GM21367 (cell line): ENCODE measurements around the gene RNF41.

ENCODE experiments used
- ATAC-seq: cut with Tn5 transposase; IDR thresholded peaks from one replicate; pipeline ENCODE4 v1.9.1; 2021; ENCODE audit not compliant: unreplicated experiment

RNF41 gene

DNA sequence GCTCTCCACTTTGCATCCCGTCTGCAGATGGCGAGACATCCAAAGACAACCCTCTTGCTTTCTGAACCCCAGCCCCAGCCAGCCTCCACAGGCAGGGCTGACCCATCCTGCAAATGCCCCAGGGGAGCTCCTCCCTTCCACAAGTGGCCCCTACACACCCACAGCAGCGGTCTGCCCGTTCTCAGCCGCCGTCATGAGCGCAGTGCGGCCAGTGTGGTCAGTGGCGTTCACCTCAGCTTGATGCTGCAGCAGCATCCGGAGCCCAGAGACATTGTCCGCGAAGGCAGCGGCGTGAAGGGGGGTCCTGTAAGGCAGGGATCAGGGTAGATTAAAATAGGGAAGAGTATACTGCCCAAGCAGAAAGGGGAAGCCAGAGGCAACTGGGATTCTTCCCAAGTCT is 22.8 kb upstream of the RNF41 start:
- ATAC-seq, result no peak

DNA sequence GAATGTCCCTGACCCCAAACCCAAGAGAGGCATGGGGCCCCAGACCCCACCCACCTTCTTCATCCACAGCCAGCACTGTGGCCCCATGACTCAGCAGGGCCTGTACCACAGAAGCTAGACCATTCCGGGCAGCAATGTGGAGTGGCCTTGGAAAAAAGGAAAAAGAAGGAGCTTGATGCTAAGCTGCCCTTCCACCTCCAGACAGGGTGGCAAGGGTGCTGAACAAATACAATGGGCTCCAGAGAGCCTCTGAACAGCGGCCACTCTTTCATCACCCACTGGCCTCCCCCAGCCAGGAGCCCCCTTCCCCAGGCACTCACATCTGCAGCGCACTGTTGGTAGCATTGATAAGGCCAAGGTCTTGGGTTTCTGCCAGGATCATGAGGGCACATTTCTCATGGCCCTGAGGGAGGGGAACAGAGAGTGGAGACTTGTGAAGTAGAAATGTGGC is 22.0 kb upstream of the RNF41 start:
- no peak for ATAC-seq

DNA sequence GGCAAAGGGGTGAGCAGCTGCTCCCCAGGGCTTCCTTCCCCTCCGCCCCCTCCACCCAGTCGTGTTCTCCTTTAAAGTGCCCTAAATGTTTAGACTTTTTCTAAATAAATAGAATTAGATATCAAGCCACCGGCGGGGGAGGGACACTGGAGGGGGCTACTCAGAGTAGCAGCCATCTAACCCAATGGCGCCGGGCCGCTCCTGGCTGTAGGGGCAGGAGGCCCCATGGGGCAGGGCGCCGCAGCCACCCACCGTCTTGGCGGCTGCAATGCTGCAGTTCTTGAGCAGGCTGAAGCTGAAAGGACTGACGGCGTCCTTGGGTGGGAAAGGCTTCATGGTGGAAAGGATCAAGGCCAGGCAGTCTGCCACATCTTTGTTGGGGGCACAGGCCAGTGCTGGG is 21.3 kb upstream of the RNF41 start:
- ATAC-seq, result no peak

DNA sequence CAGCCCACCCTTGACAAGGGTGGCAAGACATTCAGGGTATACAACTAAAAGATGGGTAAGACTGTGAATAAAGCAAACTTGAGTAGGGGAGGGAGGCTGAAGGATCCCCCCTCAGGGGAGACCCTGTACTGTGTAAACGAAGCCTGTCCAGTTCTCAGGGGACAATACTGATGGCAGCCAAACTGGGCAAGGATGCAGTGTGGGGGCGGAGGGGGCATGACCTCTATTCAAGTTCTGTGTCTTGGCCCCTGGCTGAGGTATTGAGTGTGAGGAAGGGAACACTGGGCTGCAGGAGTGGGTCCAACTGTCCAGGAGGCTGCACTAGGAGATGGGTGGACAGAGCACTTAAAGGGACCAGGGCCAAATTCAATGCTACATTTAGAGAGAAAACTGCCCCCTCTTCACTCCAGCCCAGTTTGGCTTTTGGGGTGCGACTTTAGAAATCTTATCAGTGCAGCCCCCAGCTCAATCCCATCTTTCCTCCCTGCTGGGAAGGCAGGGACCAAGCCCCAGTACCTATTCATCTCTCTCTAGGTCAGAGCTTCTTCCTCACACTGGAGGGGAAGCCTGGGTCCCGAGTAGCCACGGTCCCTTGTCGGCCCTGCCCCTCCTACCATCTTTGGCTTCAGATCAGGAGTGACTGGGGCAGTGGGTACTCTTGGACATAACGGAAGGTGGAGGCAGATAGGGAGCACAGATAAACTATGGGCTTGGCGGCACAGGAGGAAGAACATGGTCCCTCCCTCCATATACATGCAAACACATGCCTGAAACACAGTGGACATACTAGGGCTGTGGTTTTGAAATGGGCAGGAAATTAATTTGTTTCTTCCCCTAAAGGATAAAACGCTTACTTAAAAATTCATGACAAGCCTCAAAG is 19.9 kb upstream of the RNF41 start:
- ATAC-seq, result no peak

DNA sequence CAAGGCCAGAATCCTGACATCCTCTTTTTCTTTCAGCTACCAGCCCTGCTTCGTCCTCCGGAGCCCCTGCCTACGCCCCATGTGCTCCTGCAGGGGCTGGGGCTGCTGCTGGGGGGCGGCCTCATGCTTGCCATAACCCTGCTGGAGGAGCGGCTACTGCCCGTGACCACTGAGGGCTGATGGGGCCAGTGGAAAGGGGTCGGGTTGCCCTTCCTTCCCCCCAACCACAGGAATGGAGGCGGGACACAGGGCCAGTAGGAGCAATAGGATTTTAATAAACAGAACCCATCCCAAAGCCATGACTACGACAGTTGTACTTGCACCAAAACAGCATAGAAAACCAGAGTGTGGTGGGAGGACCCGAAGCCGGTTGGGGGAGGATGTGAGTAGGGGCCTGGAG is 15.8 kb upstream of the RNF41 start:
- ATAC-seq, result no peak

DNA sequence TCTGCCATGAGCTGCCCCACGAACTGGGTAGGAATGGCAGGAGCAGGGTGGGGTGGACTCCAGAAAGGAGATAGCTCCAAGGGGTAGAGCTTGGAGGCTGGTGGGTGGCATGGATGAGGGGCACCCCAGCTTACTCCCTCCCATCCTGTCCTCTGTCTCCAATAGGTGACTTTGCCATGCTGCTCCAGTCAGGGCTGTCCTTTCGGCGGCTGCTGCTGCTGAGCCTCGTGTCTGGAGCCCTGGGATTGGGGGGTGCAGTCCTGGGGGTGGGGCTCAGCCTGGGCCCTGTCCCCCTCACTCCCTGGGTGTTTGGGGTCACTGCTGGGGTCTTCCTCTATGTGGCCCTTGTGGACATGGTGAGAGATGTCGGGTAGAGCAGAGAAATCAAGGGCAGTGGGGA is 15.3 kb upstream of the RNF41 start:
- ATAC-seq, result no peak

DNA sequence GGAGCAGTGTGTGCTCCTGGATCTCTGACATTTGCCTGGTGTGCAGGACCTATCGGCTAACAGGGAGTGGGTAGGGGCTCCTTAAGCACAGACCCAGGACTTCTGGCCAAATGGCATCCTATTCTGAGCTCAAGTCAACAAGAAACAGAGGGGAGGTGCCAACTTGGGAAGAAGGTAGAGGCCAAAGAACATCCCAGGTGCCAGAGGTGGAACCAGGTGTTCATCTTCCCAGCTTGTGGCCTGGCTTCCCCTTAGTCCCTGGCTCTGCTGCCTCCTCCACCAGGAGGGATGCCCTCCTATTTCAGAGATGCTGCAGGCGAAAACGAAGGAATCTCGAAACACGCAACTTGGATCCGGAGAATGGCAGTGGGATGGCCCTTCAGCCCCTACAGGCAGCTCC is 14.4 kb upstream of the RNF41 start:
- ATAC-seq, result no peak

DNA sequence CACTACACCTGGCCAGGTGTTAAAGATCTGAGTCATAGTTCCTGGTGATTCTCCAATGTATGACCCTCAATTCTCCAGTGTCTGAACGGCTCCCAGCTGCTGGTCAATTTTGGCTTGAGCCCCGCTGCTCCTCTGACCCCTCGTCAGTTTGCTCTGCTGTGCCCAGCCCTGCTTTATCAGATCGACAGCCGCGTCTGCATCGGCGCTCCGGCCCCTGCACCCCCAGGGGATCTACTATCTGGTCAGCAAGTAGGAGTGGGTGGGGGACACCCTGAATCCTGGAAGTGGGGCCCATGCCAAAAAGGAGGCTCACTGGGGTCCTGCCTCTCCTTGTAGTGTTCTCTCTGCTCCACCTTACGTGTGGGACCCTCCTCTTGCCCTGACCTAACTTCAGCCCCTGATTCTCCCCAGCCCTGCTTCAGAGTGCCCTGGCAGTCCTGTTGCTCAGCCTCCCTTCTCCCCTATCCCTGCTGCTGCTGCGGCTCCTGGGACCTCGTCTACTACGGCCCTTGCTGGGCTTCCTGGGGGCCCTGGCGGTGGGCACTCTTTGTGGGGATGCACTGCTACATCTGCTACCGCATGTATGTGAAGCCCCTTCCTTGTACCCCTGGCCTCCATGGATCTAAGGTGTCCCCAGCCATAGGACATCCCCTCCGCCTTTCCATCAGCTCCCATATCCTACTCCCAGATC is 13.2 kb upstream of the RNF41 start:
- ATAC-seq, result no peak

DNA sequence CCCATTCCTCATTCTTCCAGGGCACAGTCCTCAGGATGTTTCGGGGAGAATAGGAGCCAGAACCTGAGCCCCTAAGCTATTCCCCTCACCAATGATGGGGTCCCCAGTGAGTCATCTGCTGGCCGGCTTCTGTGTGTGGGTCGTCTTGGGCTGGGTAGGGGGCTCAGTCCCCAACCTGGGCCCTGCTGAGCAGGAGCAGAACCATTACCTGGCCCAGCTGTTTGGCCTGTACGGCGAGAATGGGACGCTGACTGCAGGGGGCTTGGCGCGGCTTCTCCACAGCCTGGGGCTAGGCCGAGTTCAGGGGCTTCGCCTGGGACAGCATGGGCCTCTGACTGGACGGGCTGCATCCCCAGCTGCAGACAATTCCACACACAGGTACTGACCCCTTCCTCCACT is 9.5 kb upstream of the RNF41 start:
- ATAC-seq, result no peak

DNA sequence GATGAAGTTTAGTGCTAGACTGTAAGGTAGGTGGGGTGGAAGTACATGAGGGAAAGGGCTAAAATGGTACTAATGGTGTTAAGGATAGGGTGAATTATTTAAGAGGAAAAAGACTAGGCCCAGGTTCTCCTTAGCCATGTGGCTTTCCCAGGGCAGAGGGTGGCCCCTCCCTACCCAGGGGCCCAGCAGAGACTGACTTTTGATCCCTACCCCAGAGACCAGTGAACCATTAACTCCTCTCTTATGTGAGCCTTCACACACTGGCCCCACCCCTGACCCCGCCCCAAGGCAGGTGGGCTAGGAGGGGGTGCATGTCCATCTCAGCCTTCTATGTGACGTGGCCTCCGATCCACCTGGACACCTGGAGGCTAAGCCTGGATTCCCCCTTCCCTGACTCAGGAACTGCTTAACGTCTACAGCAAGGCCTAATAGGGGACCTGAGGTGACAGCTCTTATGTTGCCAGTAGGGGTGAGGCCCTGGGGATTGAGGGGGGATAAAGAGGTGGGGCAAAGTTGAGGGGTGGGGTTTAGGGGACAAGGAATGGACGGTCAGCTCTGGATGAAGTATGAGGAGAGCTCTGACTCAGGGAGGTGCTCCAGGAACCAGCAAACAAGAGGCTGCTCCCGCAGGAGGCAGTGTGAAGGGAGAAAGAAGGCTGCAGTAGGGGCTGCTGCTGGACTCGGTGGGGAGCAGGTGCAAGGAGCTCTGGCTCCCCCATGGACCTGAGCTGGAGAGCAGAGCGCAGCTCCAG is 8.9 kb upstream of the RNF41 start:
- ATAC-seq, result no peak

DNA sequence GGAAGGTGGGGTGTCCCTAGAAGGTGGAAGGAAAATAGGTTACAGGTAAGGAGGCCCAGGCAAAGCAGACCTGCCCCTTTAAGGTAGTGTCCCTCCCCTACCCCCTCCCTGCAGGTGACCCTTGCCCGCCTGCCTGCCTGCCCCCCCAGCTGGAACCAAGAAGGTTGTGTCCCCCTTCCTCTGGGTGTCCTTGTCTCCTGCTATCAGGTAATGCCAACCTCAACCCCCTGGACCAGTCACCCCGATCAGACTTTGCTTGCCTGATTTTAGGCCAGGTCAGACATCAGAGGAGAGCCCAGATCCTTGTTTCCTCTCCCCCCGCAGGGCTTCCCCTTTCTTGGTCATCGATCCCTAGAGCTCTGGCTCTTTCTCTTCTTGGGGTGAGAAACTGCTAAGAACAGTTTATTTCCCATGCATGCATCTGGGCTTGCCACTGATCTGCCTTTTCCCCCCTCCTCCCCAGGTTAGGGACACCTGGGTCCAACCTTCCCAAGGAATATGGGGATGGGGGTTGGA is 8.3 kb upstream of the RNF41 start, which contains the start of gene SLC39A5:
SLC39A5 (plus strand) TSS at position 136 of the 516 bp plus-strand sequence. CDS start 1,224 bp downstream, outside the sequence.
- no peak for ATAC-seq

DNA sequence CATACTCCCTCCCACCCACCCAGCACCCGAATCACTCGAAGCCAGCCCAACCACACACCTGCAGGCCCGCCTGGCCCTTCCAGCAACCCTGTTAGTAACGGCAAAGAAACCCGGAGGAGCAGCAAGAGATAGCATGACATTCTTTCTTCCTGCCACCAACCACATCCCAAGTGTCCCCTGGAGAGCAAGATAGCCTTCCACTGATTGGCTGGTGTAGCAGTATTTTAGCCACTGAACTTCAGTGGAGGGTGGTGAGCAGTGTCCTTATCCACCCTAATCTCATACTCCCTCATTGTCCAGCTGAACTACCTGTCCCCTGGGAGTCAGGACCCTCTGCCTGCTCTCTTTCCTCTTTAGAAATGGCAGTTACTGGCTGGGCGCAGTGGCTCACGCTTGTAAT is 7.4 kb upstream of the RNF41 start:
- ATAC-seq, result no peak

DNA sequence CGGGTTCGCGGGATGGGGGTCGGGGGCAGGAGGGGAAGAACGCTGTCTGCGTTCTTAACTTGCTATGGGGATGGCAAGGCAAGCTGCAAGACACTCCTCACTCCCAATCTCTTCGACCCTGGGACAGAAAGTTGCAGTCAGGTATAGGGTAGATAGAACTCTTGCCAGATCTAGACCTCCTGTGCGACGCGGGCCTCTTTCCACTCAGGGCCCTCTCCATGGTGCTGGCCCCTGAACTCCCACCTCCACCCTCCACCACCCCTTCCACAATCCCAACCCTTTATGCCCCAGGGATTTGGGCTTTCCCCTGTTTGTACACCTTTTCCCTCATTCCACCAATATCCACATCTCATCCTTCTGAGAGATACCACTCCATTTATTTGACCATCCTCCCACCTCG is 3.2 kb upstream of the RNF41 start:
- no peak for ATAC-seq

DNA sequence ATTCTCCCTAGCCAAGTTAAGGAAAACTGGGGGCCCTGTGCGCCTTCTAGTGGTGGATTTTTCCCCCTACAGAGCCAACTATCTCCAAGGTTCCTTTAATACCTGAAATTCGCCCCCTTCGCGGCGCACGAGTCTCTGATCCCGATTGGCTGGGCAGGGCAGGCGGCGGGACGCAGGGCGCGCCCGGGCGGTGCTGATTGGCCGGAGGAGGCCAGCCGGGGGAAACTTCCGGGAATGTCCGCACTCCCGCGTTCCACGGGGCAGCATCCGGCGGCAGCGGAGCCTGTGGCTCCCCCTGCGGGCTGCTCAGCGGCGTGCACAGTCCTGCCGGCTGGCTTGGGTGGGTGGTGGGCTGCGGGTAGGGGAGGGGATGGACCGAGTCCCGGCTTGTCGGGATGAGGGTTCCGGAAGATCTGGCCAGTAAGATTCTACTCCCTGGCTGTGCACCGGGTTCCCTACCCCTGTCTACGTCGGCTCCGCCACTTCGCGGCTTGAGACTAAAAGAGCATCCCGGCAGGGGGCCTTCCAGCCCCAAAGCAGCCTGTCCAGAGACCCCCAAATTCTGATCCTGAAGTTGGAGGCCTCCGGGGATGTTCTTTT is 2.5 kb upstream of the RNF41 start, which contains the start of gene NABP2:
NABP2 (plus strand) TSS at position 241 of the 600 bp plus-strand sequence. CDS start 515 bp downstream, outside the sequence.
- ATAC-seq, result peak; percentile 51

DNA sequence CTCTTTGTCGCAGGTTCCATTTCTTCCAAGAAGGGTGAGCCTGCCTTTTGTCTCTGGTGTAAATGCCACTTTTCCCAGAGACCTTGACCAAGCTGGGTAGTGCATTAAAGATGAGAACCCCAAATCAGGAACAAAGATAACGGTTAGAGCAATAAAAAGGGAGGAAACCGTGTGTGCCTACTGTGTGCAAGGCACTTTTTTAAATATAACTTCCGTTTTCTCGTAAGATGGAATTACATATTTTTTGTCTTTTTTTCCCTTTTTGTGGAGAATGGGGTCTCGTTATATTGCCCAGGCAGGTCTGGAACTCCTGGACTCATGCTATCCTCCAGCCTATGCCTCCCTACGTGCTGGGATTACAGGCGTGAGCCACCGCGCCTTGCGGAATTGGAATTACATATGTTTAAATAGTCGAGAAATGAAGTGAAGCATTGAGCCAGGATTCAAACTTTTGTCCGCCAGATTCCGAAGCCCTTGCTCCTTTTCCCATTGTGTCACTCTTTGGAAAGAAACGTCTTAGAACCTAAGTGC is 1.9 kb upstream of the RNF41 start:
- no peak for ATAC-seq

DNA sequence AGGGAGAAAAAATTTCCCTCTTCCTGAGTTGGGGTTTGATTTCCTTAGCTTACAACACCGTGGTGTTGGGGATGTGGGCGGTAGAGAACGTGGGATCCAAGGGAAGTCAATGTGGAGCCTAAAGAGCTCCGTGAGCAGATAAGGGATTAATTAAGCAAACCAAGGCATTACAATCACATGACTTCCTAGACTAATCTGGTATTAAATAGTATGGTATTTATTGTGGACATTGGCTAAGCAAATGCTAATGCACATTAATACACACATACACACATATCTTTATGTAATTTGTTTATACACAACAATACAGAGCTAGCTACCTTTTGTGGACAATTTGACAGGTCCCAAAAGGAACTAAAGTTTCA is 791 bp upstream of the RNF41 start:
- ATAC-seq, result no peak

DNA sequence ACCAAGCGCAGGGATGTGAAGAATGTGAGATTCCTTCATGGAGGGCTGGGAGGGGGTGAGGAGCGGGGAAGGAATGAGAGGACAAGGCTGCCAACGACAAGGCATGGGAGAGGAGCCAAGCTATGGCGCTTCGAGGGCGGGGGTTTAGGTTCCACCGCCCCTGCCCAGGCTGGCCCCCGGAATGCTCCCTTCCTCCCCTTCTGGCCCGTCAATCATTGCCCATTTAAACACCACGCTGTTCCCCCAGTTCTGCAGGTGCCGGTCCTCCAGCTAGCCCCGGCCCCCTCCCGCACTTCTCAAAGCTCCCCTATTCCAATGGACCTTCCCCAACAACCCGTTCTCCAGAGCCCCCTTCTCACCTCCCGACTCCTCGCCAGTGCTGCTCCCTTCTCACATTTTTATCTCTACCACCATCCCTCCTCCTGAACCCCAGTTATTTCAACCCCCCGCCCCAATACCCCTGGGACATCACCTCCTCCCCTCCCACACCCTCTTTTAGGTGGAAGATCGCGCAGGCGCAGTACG is 428 bp downstream of the RNF41 start:
- peak; percentile 12 for ATAC-seq

DNA sequence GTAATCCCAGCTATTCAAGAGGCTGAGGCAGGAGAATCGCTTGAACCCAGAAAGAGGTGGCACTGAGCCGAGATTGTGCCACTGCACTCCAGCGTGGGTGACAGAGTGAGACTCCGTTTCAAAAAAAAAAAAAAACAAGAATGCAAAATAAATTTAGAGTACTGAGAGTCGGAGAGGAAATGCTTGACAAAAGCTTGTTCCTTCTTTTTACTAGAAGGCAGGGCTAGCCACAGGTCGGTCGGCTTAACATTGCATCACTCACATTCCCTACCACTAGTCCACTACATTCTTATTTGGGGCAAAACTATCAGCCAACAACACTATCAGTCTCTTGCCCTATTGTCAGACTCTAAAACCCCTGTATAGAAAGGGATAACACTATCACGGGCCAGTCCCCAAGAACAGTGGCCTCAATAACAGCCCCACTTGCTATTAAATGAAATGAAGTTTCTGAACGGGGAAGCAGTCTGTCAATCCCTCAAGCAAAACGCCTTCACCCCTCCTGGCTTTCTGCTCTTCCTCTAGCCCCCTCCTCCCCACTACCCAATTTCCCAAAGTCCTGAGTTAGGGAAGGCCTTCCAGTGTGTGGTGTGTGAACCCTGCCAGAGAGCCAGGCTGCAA is 1.0 kb downstream of the RNF41 start:
- ATAC-seq, result no peak

DNA sequence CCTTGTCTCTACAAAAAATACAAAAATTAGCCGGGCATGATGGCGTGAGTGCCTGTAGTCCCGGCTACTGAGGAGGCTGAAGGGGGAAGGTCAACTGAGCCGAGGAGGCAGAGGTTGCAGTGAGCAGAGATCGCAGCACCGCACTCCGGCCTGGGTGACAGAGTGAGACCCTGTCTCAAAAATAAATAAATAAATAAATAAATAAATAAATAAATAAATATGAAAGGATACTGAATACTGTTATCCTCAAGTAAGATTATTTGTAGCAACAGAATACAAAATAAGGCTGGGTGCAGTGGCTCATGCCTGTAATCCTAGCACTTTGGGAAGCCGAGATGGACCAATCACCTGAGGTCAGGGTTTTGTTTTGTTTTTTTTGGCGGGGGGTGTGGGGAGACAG is 1.9 kb downstream of the RNF41 start:
- ATAC-seq, result no peak

DNA sequence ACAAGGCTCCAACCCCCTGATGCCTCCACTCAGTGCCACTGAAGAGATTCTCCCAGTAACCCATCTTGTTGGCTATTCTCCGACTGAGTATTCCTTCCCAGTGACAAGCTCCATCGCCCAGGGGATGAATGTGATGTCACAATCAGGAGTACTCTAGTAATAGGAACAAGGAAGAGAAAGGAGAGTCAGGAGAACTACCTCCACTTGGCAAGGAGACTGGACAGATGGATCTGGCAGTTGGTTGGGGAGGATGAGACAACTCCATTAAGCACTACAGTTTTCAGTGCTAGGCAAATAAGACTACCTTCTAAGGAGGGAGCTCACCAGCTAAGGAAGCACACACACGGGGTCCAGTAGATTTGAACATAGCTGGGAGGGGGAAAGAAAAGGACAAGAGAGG is 5.3 kb downstream of the RNF41 start:
- no peak for ATAC-seq
